Stomach (tissue), 9 donors: Measurements from ENCODE around the gene NIPAL3. TPM values are rescaled to one million over a fixed set of nuclear protein-coding genes. Genes with fewer than 3 reads are reported as not detected.

Experiments used
- DNase-seq, 2 donors: peaks; one replicate each; pipeline versions ENCODE4 v3.0.0 to v3.0.0-alpha.2; 2013 to 2019
- H3K27ac ChIP-seq, 5 donors: fragments of 200-600 bp in 4 of 5; sonication (generic) in 4 of 5; one replicate each; pipeline ENCODE4 v1.5.1; 2013 to 2019; ENCODE audit warnings: mild to moderate bottlenecking in 1 of 5, moderate library complexity in 1 of 5
- H3K27me3 ChIP-seq, 3 donors: fragments of 200-600 bp; sonication (generic); one replicate each; pipeline ENCODE4 v1.5.1; 2017 to 2019; ENCODE audit warnings: mixed run types in 1 of 3
- H3K36me3 ChIP-seq, 4 donors: fragments of 200-600 bp; sonication (generic); 1 replicate in 3 of 4; 2 replicates in 1 of 4; pipeline ENCODE4 v1.5.1; 2016 to 2019
- H3K4me1 ChIP-seq, 4 donors: fragments of 200-600 bp; sonication (generic); one replicate each; pipeline ENCODE4 v1.5.1; 2016 to 2019
- H3K4me3 ChIP-seq, 4 donors: fragments of 200-600 bp; sonication (generic) in 3 of 4; one replicate each; pipeline ENCODE4 v1.5.1; 2016 to 2019; ENCODE audit warnings: mild to moderate bottlenecking in 1 of 4
- H3K9me3 ChIP-seq, 4 donors: fragments of 200-600 bp; sonication (generic); one replicate each; pipeline ENCODE4 v1.5.1; 2016 to 2019
- EP300 ChIP-seq: sonication (generic); formaldehyde crosslinking; IDR thresholded peaks from one replicate; pipeline ENCODE4 v1.6.1; 2017; ENCODE audit warnings: antibody characterized with exemption
- POLR2A ChIP-seq, 4 donors: fragments of 450-650 bp; IDR thresholded peaks; one replicate each; pipeline ENCODE4 v1.6.1; 2016; ENCODE audit warnings: antibody characterized with exemption in 4 of 4, control low read depth in 2 of 4, mild to moderate bottlenecking in 1 of 4, moderate library complexity in 1 of 4
- POLR2AphosphoS5 ChIP-seq, 3 donors: sonication (generic); formaldehyde crosslinking; IDR thresholded peaks; one replicate each; pipeline ENCODE4 v1.6.1; 2016; ENCODE audit warnings: antibody characterized with exemption in 3 of 3
- WGBS, 5 donors: extraction: QIAGEN DNeasy Blood & Tissue Kit in 3 of 5; methylation state at CpG; one replicate each; pipeline versions ENCODE4 v1.1.5 to v1.1.7; 2013 to 2018; 5-methylcytosine and 5-hydroxymethylcytosine counted together
- intact Hi-C: fragments of 100-400 bp; cut with DNase I; formaldehyde crosslinking; loops from one replicate; pipeline ENCODE4 v1.15.1; 2023; ENCODE audit warnings: low total_unique reads
- polyA plus RNA-seq, 3 donors: library from polyadenylated mRNA; stranded (reverse); fragments of 200-250 nt; gene quantifications; one replicate each; pipeline ENCODE4 v1.2.3, GENCODE V29; 2013
- total RNA-seq, 5 donors: library from RNA; depleted of rRNA; stranded (reverse); fragments of >200 nt; gene quantifications; one replicate each; pipeline versions ENCODE4 v1.1.0 to v1.2.3, GENCODE V29; 2014 to 2016
- TF ChIP-seq, protein P1 (sequence below), 7 experiments: fragments of 450-650 bp in 4 of 7; fragments of 200-600 bp in 3 of 7; sonication (generic) in 3 of 7; IDR thresholded peaks; one replicate each; pipeline ENCODE4 v1.5.1; 2016 to 2019; ENCODE audit warnings: antibody characterized with exemption in 7 of 7, control low read depth in 2 of 7, mild to moderate bottlenecking in 1 of 7
- donor health status: healthy with polysubstance abuse.
- donor health status: Bipolar disorder and iron deficiency.
- donor health status: healthy.

NIPAL3 gene
- total and polyA plus RNA-seq, 8 donors, result 3.2 to 122 (median 19.1) TPM

DNA sequence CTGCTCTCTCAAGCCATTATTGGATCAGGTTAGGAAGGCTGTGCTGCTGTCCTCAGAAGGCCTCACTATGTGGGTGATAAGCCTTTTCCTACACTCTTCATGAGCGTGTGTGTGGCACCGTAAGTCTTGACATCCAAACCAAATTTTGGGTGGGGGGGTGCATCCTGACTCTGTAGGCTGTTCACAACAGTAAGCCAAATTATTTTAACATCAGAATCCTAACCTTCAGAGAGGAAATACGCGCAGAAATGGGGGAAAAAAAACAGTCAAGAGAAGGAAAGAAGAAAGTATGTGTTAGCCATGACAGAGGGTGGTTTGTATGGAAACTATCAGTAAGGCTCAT, 23.0 kb upstream of the NIPAL3 start:
- no peak for DNase-seq
- Histone ChIP-seq H3K4me3 (no peak overlapping the region), H3K27me3 (no peaks in the 10 kb centered on the region), H3K27ac (peak overlapping the region in 4 of 5 donors; percentile 67 to 84 (median 84)), H3K9me3 (no peaks in the 10 kb centered on the region), H3K4me1 (peaks cover 0 to 38% (median 21%) of the 10 kb centered on the region in 4 donors), H3K36me3 (peaks cover 0 to under 1% (median 0%) of the 10 kb centered on the region in 4 donors)
- WGBS, 5 donors, result 77 to 91% (median 88%) methylated on average over 4 of the region's 4 CpGs
- intact Hi-C loops, result no loop called here
- TF ChIP-seq POLR2A (IDR thresholded peaks at IDR 0.05) (no peak), POLR2AphosphoS5 (IDR thresholded peaks at IDR 0.05) (no peak), EP300 (no peak)
- TF ChIP-seq, protein P1, sequence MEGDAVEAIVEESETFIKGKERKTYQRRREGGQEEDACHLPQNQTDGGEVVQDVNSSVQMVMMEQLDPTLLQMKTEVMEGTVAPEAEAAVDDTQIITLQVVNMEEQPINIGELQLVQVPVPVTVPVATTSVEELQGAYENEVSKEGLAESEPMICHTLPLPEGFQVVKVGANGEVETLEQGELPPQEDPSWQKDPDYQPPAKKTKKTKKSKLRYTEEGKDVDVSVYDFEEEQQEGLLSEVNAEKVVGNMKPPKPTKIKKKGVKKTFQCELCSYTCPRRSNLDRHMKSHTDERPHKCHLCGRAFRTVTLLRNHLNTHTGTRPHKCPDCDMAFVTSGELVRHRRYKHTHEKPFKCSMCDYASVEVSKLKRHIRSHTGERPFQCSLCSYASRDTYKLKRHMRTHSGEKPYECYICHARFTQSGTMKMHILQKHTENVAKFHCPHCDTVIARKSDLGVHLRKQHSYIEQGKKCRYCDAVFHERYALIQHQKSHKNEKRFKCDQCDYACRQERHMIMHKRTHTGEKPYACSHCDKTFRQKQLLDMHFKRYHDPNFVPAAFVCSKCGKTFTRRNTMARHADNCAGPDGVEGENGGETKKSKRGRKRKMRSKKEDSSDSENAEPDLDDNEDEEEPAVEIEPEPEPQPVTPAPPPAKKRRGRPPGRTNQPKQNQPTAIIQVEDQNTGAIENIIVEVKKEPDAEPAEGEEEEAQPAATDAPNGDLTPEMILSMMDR (IDR thresholded peaks at IDR 0.05), result peak in 1 of 7 experiments; percentile 23

DNA sequence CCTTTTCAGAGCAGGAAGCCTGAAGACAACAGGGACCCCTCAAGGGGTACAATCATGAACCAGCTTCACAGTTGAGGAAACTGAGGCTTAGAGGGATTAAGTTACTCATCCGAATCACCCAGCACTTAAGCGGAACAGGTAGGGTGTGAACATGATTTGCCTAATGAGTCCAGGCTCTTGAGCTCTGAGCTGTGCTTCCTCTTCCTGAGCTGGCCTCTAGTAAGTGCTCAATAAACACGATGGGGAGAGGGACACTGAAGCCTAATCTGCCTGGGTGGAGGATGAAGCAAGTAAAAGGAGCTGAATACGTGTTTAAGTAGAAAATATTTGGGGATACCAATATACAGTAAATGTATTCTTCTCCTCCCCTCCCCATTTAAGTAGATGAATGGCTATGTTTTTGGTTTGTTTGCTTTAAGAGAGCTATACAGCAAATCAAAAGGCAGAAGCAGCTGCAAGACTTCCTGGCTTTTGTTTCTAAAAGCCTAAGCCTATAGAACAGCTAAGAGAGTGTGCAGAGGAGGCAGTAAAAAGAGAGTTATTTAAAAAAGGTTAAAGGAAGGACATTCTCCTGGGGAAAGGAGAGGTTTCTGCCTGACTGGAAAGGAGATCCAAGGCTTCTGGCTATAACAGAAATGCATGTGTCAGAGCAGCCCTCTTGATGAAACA, 22.5 kb upstream of the NIPAL3 start:
- H3K27me3 ChIP-seq, result no peaks in the 10 kb centered on the region
- peak overlapping the region in 3 of 5 donors; percentile 83 to 84 (median 84) for H3K27ac ChIP-seq
- intact Hi-C loops, result no loop called here
- no peak overlapping the region for H3K4me3 ChIP-seq
- no peaks in the 10 kb centered on the region for H3K9me3 ChIP-seq
- no peaks in the 10 kb centered on the region for H3K36me3 ChIP-seq
- WGBS, 5 donors, result 68 to 87% (median 84%) methylated on average over 4 of the region's 4 CpGs
- no peak for TF ChIP-seq EP300
- no peak for TF ChIP-seq POLR2AphosphoS5 (IDR thresholded peaks at IDR 0.05)
- TF ChIP-seq, protein P1 (IDR thresholded peaks at IDR 0.05), result no peak
- no peak for TF ChIP-seq POLR2A (IDR thresholded peaks at IDR 0.05)
- DNase-seq, result no peak
- peaks cover 0 to 38% (median 21%) of the 10 kb centered on the region in 4 donors for H3K4me1 ChIP-seq

DNA sequence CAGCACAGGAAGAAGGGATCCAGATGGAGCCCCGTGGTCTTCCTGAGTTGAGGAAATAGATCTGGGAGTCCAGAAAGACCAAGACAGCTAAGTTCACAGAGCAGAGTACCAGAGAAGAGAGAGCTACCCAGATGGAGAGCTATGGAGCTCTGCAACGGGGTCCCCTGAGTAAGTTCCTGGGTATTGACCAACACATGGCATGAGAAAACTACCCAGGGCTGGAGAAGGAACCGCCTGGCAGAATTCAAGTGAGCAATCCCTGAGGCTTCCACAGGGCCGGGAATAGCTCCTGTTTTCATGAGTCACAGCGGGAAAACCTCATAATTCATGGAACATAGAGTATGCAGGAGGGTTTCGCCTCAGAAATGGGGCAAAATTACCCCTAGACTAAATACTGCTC, 21.7 kb upstream of the NIPAL3 start:
- 73 to 87% (median 80%) methylated on average over 6 of the region's 6 CpGs for WGBS, 5 donors
- H3K4me1 ChIP-seq, result peaks cover 0 to 32% (median 21%) of the 10 kb centered on the region in 4 donors
- intact Hi-C loops, result no loop called here
- no peaks in the 10 kb centered on the region for H3K27me3 ChIP-seq
- TF ChIP-seq POLR2A (IDR thresholded peaks at IDR 0.05), result no peak
- TF ChIP-seq EP300, result no peak
- no peak for TF ChIP-seq POLR2AphosphoS5 (IDR thresholded peaks at IDR 0.05)
- TF ChIP-seq, protein P1 (IDR thresholded peaks at IDR 0.05), result no peak
- no peaks in the 10 kb centered on the region for H3K9me3 ChIP-seq
- H3K36me3 ChIP-seq, result no peaks in the 10 kb centered on the region
- H3K4me3 ChIP-seq, result no peak overlapping the region
- peak overlapping the region in 3 of 5 donors; percentile 52 to 84 (median 83) for H3K27ac ChIP-seq
- DNase-seq, result no peak

DNA sequence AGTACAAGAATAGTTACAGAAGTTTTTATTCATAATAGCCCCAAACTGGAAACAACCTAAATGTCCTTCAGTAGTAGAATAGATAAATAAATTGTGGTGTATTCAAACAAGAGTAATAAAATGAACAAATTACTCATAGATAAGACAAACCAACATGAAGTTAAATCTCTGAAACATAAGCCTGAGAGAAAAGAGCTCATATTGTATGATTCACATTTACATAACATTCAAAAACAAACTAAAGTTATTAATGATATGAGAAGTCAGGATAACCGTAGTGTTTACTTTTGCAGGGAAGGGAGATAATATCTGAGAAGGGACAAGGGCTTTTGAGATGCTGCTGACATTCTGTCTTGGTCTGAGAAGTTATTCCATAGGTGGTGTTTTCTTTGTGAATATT, 15.5 kb upstream of the NIPAL3 start:
- Histone ChIP-seq H3K4me1 (peaks cover 0 to 11% (median 0%) of the 10 kb centered on the region in 4 donors), H3K27me3 (no peaks in the 10 kb centered on the region), H3K9me3 (no peaks in the 10 kb centered on the region), H3K36me3 (peaks cover 0 to 16% (median 9%) of the 10 kb centered on the region in 4 donors), H3K27ac (no peak overlapping the region), H3K4me3 (no peak overlapping the region)
- 9 to 46% (median 29%) methylated on average over 1 of the region's 1 CpG for WGBS, 5 donors
- intact Hi-C loops, result no loop called here
- TF ChIP-seq, protein P1 (IDR thresholded peaks at IDR 0.05), result no peak
- TF ChIP-seq POLR2AphosphoS5 (IDR thresholded peaks at IDR 0.05), result no peak
- no peak for TF ChIP-seq EP300
- no peak for TF ChIP-seq POLR2A (IDR thresholded peaks at IDR 0.05)
- no peak for DNase-seq
